Hepatocyte (in vitro differentiated cells): ENCODE measurements around the gene STAT1. TPM values are rescaled to one million over a fixed set of nuclear protein-coding genes. Genes with fewer than 3 reads are reported as not detected.
"Not testable (repeated sequence)": the region's sequence is repeated elsewhere in the genome, so short reads cannot be mapped to it uniquely, and the experiment has no call there.

Experiments
- DNase-seq: peaks from one replicate; pipeline ENCODE4 v3.0.0-alpha.2; 2016; ENCODE audit warnings: low spot score
- H2AFZ ChIP-seq: fragments of 200-600 bp; sonication (generic); 2 replicates; pipeline ENCODE4 v1.6.0; 2016; ENCODE audit warnings: antibody characterized with exemption, mild to moderate bottlenecking
- H3K27ac ChIP-seq: fragments of 200-600 bp; sonication (generic); 2 replicates; pipeline ENCODE4 v1.5.1; 2016; ENCODE audit warnings: mild to moderate bottlenecking
- H3K27me3 ChIP-seq: fragments of 200-600 bp; sonication (generic); 2 replicates; pipeline ENCODE4 v1.6.1; 2016
- H3K36me3 ChIP-seq: fragments of 200-600 bp; sonication (generic); replicated peaks from 2 replicates; pipeline ENCODE4 v1.5.1; 2016; ENCODE audit warnings: low read depth; ENCODE audit not compliant: insufficient read depth
- H3K4me1 ChIP-seq: fragments of 200-600 bp; sonication (generic); 2 replicates; pipeline ENCODE4 v1.5.1; 2016; ENCODE audit warnings: mild to moderate bottlenecking, moderate library complexity; ENCODE audit not compliant: insufficient read depth
- H3K4me2 ChIP-seq: fragments of 200-600 bp; sonication (generic); 2 replicates; pipeline ENCODE4 v1.6.0; 2016
- H3K4me3 ChIP-seq: fragments of 200-600 bp; sonication (generic); 2 replicates; pipeline ENCODE4 v1.5.1; 2016; ENCODE audit warnings: mild to moderate bottlenecking
- H3K79me2 ChIP-seq: fragments of 200-600 bp; sonication (generic); 2 replicates; pipeline ENCODE4 v1.6.0; 2017; ENCODE audit warnings: mild to moderate bottlenecking
- H3K9me2 ChIP-seq: fragments of 200-600 bp; sonication (generic); replicated peaks from 2 replicates; pipeline ENCODE4 v1.6.0; 2017; ENCODE audit warnings: mild to moderate bottlenecking; ENCODE audit not compliant: insufficient read depth
- H3K9me3 ChIP-seq: fragments of 200-600 bp; sonication (generic); 2 replicates; pipeline ENCODE4 v1.5.1; 2016; ENCODE audit warnings: low read depth, mild to moderate bottlenecking
- H4K20me1 ChIP-seq: fragments of 200-600 bp; sonication (generic); 2 replicates; pipeline ENCODE4 v1.6.0; 2016; ENCODE audit warnings: mild to moderate bottlenecking; ENCODE audit not compliant: insufficient read depth, poor library complexity, severe bottlenecking
- CTCF ChIP-seq: fragments of 200-600 bp; sonication (generic); IDR thresholded peaks from 2 replicates; pipeline ENCODE4 v1.5.1; 2016; ENCODE audit warnings: antibody characterized with exemption, mild to moderate bottlenecking; ENCODE audit not compliant: poor library complexity
- EZH2 ChIP-seq: fragments of 200-600 bp; sonication (generic); IDR thresholded peaks from 2 replicates; pipeline ENCODE4 v1.6.1; 2016; ENCODE audit warnings: antibody characterized with exemption, mild to moderate bottlenecking, borderline replicate concordance
- EZH2phosphoT487 ChIP-seq: fragments of 200-600 bp; sonication (generic); IDR thresholded peaks from one replicate; pipeline ENCODE4 v1.6.1; 2018; ENCODE audit warnings: antibody characterized with exemption, mild to moderate bottlenecking, low read depth, moderate library complexity; ENCODE audit not compliant: unreplicated experiment, severe bottlenecking
- WGBS: methylation state at CpG from one replicate; pipeline ENCODE4 v1.1.6; 2016; ENCODE audit warnings: low lambda C conversion rate; ENCODE audit errors: missing lambda C conversion rate; 5-methylcytosine and 5-hydroxymethylcytosine counted together
- polyA plus RNA-seq: library from polyadenylated mRNA; unstranded; fragments of >200 nt; fragmentation: Nextera tagmentation; extraction: Ambion mirVana; gene quantifications from 2 replicates; pipeline ENCODE4 v1.2.1, GENCODE V29; 2016
- total RNA-seq: library from RNA; depleted of rRNA; stranded (reverse); fragments of >200 nt; gene quantifications from 2 replicates; pipeline ENCODE4 v1.2.3, GENCODE V29; 2014

The STAT1 gene
- total and polyA plus RNA-seq, 2 experiments from 2014 or later = 53.3 to 124 TPM

- no peaks in the 10 kb centered on the region for H3K9me3 ChIP-seq
- no peak for TF ChIP-seq EZH2phosphoT487
- TF ChIP-seq CTCF = no peak
- no peak for TF ChIP-seq EZH2
- H3K4me3 ChIP-seq = no peak overlapping the region
- no peaks in the 10 kb centered on the region for H3K36me3 ChIP-seq
- H3K27me3 ChIP-seq = no peaks in the 10 kb centered on the region
- H3K79me2 ChIP-seq = no peaks in the 10 kb centered on the region
- no peaks in the 10 kb centered on the region for H4K20me1 ChIP-seq
- no peaks in the 10 kb centered on the region for H3K9me2 ChIP-seq
- no peaks in the 10 kb centered on the region for H3K4me1 ChIP-seq
- no peak overlapping the region for H2AFZ ChIP-seq
- no peak overlapping the region for H3K4me2 ChIP-seq
- no peak overlapping the region for H3K27ac ChIP-seq
- 95% methylated on average over 2 of the region's 2 CpGs for WGBS
- DNase-seq = no peak
Observed at GRCh38 chr2:190961918-190962487, 52.0 kb downstream of the STAT1 start.

- H4K20me1 ChIP-seq, H3K27me3 ChIP-seq, H2AFZ ChIP-seq, H3K9me3 ChIP-seq, H3K9me2 ChIP-seq, H3K36me3 ChIP-seq, H3K79me2 ChIP-seq, H3K4me1 ChIP-seq, H3K4me3 ChIP-seq, H3K27ac ChIP-seq, H3K4me2 ChIP-seq, DNase-seq: not testable (repeated sequence)
- WGBS = 98% methylated on average over 5 of the region's 5 CpGs
Observed at GRCh38 chr2:190961117-190961516, 52.9 kb downstream of the STAT1 start.

- H3K27ac ChIP-seq = no peak overlapping the region
- no peaks in the 10 kb centered on the region for H3K36me3 ChIP-seq
- H4K20me1 ChIP-seq = no peaks in the 10 kb centered on the region
- H3K79me2 ChIP-seq = no peaks in the 10 kb centered on the region
- no peak overlapping the region for H3K4me2 ChIP-seq
- TF ChIP-seq EZH2 (no peak), CTCF (no peak), EZH2phosphoT487 (no peak)
- no peaks in the 10 kb centered on the region for H3K9me2 ChIP-seq
- 88% methylated on average over 5 of the region's 5 CpGs for WGBS
- no peak for DNase-seq
- H2AFZ ChIP-seq = no peak overlapping the region
- H3K9me3 ChIP-seq = no peaks in the 10 kb centered on the region
- H3K4me3 ChIP-seq = no peak overlapping the region
- no peaks in the 10 kb centered on the region for H3K4me1 ChIP-seq
- H3K27me3 ChIP-seq = no peaks in the 10 kb centered on the region
Observed at GRCh38 chr2:190959911-190960788, 53.8 kb downstream of the STAT1 start.

GRCh38 chr2:190953257-190953656 is 60.7 kb downstream of the STAT1 start:
- 36% methylated on average over 4 of the region's 4 CpGs for WGBS
- peaks cover 9% of the 10 kb centered on the region for H3K4me1 ChIP-seq
- TF ChIP-seq EZH2 = no peak
- no peak for TF ChIP-seq EZH2phosphoT487
- H3K36me3 ChIP-seq = no peaks in the 10 kb centered on the region
- DNase-seq = no peak
- no peaks in the 10 kb centered on the region for H3K79me2 ChIP-seq
- no peaks in the 10 kb centered on the region for H3K9me2 ChIP-seq
- no peak overlapping the region for H3K27ac ChIP-seq
- no peaks in the 10 kb centered on the region for H4K20me1 ChIP-seq
- no peaks in the 10 kb centered on the region for H3K9me3 ChIP-seq
- no peak overlapping the region for H3K4me2 ChIP-seq
- H2AFZ ChIP-seq = no peak overlapping the region
- H3K27me3 ChIP-seq = no peaks in the 10 kb centered on the region
- no peak overlapping the region for H3K4me3 ChIP-seq
